H54 (cell line): ENCODE measurements around the gene ABCC8.

Experiments used
- DNase-seq: peaks from one replicate; pipeline ENCODE4 v3.0.0; 2011; ENCODE audit warnings: low spot score, mixed read lengths; ENCODE audit not compliant: insufficient read length
- FAIRE-seq: peaks from 3 replicates; lab custom pipeline; 2011; peaks lifted over from hg19 to GRCh38; lab: Jason Lieb, UNC
- POLR2A ChIP-seq: IDR thresholded peaks from 2 replicates; pipeline ENCODE4 v1.6.1; 2011; ENCODE audit warnings: low read depth, mild to moderate bottlenecking, low read length

Gene ABCC8

GRCh38 chr11:17418444-17419081 is 58.1 kb downstream of the ABCC8 start:
- FAIRE-seq: no peak
- no peak for TF ChIP-seq POLR2A
- DNase-seq: no peak

GRCh38 chr11:17416492-17416891 is 60.2 kb downstream of the ABCC8 start:
- TF ChIP-seq POLR2A: no peak
- DNase-seq: no peak
- no peak for FAIRE-seq

DNA sequence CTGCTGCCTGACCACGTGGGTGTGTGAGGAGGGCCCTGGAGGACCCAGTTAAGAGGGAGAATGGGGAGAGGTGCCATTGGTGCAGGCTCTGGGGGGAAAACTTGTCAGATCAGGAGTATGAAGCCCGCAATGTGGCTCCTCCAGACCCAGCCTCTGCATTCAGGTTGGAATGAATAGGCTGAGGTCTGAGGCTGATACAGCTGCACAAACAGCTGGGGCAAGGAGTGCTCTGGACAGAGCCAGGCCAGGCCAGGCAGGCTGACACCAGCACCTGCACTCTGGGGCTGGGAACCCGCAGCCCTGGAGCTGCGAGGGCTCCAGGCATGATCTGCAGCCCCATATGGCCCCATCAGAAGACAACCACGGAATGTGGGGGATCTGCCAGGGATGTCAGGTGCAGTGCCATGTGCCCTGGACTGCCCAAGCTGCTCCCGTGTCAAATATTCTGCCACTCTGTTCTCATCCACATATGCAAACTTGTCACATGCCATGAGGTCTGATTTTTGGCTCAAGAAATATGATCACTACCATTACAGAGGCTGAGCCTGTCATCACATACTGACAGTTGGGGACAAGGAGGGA is 61.0 kb downstream of the ABCC8 start:
- DNase-seq (no peak), FAIRE-seq (no peak)
- TF ChIP-seq POLR2A: no peak

DNA sequence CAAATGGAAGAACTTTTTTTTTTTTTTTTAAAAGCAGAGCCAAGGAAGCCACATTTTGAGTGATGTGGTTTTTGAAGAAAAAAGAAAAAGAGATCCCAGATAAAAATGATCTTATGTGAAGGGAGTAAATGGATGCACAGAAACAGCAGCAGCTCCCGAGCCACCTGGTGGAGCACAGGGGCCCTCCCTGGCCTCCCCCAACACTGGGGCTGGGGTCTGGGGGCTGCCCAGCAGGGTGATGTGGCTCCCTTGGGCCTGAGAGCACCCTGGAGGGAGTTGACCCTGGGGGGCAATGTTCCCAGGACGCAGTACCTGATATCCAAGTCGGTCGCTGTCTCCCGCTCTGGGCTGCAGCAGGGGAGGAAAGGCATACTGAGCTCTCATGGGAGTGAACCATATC is 61.7 kb downstream of the ABCC8 start:
- DNase-seq: no peak
- FAIRE-seq: no peak
- no peak for TF ChIP-seq POLR2A

GRCh38 chr11:17414317-17414737 is 62.3 kb downstream of the ABCC8 start:
- no peak for TF ChIP-seq POLR2A
- DNase-seq: no peak
- FAIRE-seq: no peak

- DNase-seq (no peak), FAIRE-seq (no peak)
- TF ChIP-seq POLR2A: no peak
Measured at GRCh38 chr11:17413414-17414316, 63.0 kb downstream of the ABCC8 start.

DNA sequence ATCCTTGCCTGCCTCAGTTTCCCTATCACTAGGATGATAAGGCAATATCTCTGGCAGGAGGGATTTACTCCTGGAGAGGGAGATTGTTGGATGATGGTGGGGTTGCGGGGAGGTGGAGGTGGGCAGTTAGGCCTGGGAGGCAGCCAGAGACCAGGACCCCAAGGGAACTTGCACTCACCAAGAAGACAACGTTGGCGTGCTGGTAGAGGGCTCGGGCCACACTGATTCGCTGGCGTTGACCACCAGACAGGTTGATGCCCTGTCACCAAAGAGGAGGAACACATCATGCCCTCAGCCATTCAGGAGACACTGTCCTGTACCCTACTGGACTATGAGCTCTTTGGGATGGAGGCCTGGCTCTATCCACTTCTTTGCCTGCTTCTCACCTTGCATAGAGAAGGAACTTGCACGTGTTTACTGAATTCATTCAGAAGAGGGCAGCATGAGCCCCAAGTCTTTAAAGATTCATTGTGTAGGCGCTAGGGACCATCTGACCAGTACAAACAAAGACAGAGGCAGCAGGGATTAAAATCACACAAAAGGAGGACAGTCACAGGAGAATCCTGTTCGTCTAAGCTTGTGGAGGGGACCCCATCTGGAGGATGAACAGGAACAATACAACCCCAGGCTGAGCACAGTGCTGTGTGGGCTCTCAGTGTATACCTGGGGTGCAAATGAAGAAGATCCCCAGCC is 64.0 kb downstream of the ABCC8 start:
- no peak for DNase-seq
- no peak for FAIRE-seq

GRCh38 chr11:17411418-17411817 is 65.2 kb downstream of the ABCC8 start:
- FAIRE-seq: no peak
- no peak for TF ChIP-seq POLR2A

More for the DNA sequence above, 64.0 kb downstream of the ABCC8 start:
- no peak for TF ChIP-seq POLR2A

DNA sequence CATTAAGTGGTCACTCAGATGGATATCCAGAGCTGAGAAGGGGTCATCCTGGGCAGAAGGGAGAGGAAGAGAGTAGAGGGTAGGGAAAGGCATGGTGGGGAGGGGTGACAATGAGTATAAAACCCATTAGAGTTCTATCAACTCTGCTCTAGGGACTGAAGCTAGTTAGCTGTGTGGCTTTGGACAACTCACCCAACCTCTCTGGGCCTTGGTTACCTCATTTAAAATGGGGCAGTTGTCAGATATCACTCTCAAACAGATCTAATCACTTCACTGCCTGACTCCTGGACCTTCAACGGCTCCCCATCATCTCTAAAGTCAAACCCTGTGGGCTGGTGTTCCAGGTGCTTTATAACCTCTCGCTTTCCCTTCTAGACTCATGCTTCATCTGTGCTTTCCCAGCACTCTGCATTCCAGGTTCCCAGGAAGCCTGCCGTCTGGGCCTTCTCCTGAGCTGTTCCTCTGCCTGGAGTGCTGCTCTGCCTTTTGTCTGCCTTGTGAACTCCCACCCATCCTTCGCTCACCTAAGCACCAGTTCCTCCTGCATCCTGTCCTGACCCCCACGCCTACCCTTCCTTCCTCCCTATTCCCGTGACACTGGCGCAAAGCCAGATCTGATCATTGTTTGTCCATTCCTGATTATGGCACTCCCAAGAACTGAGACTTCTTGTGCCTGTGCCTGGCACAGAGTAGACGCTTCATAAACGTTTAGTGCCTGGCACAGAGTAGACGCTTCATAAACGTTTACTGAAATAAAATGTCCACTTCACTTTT is 65.9 kb downstream of the ABCC8 start:
- no peak for TF ChIP-seq POLR2A
- no peak for FAIRE-seq
- DNase-seq: no peak

More at GRCh38 chr11:17411418-17411817, 65.2 kb downstream of the ABCC8 start:
- DNase-seq: no peak

DNA sequence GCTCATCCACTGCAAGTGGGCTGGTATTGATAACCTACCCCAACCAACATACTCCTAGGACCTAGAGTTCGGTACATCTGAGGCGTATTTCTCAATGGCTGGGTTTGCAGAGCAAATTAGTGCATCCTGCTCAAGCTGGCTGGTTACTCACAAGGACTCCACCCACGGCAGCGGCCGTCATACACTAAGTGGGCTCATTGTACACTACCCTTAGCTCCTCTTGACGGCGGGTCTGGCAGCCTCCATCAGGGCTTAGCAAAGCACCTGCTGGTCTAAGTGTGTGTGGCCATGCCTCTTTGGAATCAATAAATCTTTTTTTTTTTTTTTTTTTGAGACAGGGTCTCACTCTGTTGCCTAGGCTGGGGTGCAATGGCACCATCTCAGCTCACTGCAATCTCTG is 68.0 kb downstream of the ABCC8 start:
- FAIRE-seq (no peak), DNase-seq (no peak)
- TF ChIP-seq POLR2A: no peak

GRCh38 chr11:17408026-17408425 is 68.6 kb downstream of the ABCC8 start:
- DNase-seq: no peak
- no peak for TF ChIP-seq POLR2A
- FAIRE-seq: no peak

GRCh38 chr11:17407575-17407974 is 69.1 kb downstream of the ABCC8 start:
- DNase-seq (no peak), FAIRE-seq (no peak)
- no peak for TF ChIP-seq POLR2A

- FAIRE-seq: no peak
- TF ChIP-seq POLR2A: no peak
- no peak for DNase-seq
Measured at GRCh38 chr11:17406818-17407149, 69.9 kb downstream of the ABCC8 start.
